ENCODE data around the gene WDR33.

DNA sequence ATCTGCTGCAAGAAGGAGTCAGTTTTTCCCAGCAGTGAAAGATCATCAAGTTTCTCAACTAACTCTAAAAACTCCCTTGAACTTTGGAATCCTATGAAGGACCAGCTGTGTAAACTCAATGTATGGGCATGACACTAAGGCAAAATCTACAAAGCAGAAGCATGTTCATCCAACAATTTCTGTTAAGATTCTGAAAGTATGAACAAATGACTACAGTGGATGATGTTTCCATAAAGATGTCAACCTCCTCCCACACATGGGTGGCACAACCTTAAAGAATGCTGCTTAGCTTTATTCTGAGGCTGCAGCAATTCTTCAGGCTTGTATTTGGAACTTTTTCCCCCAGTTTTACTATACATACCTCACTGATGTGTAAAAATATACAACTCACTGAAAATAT, 47.2 kb downstream of the WDR33 start:
- TF ChIP-seq CTCF (conservative IDR thresholded peaks at IDR 0.05; ENCODE audit: low read depth, low read length) (no peak), EZH2 (IDR thresholded peaks at IDR 0.05; ENCODE audit: borderline replicate concordance, low read depth, low read length, poor library complexity, severe bottlenecking) (no peak)
